Measurements from ENCODE around the gene KCNE3.

KCNE3 gene

GRCh38 chr11:74438681-74439080, 28.7 kb downstream of the KCNE3 start:
- H3K79me2 ChIP-seq (ENCODE audit: insufficient read depth, low read length): no peaks in the 10 kb centered on the region
- DNase-seq (no peak), ATAC-seq (ENCODE audit: insufficient read depth, low read depth) (no peak)
- H3K4me2 ChIP-seq (ENCODE audit: insufficient read depth, low read length): no peak overlapping the region
- H3K27ac ChIP-seq (ENCODE audit: low read length): no peak overlapping the region
- H3K4me3 ChIP-seq (ENCODE audit: low read depth in 1 of 2, low read length in 2 of 2): no peak overlapping the region
- H3K36me3 ChIP-seq (ENCODE audit: insufficient read depth, low read length): no peaks in the 10 kb centered on the region
- TF ChIP-seq, protein P1, sequence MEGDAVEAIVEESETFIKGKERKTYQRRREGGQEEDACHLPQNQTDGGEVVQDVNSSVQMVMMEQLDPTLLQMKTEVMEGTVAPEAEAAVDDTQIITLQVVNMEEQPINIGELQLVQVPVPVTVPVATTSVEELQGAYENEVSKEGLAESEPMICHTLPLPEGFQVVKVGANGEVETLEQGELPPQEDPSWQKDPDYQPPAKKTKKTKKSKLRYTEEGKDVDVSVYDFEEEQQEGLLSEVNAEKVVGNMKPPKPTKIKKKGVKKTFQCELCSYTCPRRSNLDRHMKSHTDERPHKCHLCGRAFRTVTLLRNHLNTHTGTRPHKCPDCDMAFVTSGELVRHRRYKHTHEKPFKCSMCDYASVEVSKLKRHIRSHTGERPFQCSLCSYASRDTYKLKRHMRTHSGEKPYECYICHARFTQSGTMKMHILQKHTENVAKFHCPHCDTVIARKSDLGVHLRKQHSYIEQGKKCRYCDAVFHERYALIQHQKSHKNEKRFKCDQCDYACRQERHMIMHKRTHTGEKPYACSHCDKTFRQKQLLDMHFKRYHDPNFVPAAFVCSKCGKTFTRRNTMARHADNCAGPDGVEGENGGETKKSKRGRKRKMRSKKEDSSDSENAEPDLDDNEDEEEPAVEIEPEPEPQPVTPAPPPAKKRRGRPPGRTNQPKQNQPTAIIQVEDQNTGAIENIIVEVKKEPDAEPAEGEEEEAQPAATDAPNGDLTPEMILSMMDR (IDR thresholded peaks at IDR 0.05; ENCODE audit: borderline replicate concordance, extremely low read depth, low read length, poor library complexity, severe bottlenecking): no peak
- no peak for TF ChIP-seq EZH2 (IDR thresholded peaks at IDR 0.05; ENCODE audit: borderline replicate concordance, low read depth, low read length, severe bottlenecking)
- no peak overlapping the region for H2AFZ ChIP-seq (ENCODE audit: low read depth, low read length)
- peaks cover 5% of the 10 kb centered on the region for H3K27me3 ChIP-seq (ENCODE audit: insufficient read depth, low read length, poor library complexity)
- no peaks in the 10 kb centered on the region for H4K20me1 ChIP-seq (ENCODE audit: insufficient read depth, low read length)
- H3K4me1 ChIP-seq (ENCODE audit: insufficient read depth, low read length): no peaks in the 10 kb centered on the region
- no peak overlapping the region for H3K9ac ChIP-seq (ENCODE audit: low read depth, low read length)
- H3K9me3 ChIP-seq (ENCODE audit: insufficient read depth, low read length, severe bottlenecking): no peaks in the 10 kb centered on the region

DNA sequence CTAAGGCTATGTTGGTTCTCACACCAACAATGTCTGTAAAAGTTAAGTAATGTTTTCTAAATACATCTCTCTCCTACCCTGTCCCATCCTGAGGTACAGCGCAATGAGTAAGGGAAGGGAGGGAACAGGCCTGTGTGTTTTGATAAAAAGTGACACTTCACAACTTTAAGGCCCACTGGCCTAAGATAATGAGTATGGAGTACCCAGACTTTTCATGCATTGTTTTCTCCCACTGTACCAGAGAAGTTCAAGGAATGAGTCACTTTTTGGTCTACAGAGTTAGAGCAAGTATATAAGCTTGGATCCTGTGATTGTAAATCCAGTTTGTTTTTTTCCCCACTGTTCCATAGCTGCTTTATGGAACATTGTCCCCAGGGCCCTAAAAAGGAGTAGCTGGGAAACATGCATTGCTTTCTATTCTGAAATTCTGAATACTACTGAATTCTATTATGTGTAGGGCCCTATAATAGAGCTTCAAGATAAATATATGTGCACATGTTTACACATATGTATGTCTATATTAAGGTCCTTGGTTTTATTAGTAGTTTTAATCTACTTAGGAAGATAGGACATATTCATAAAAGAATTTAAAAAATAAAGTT, 29.8 kb downstream of the KCNE3 start:
- Histone ChIP-seq H3K4me1 (ENCODE audit: insufficient read depth, low read length) (no peaks in the 10 kb centered on the region), H3K4me3 (ENCODE audit: low read depth in 1 of 2, low read length in 2 of 2) (no peak overlapping the region), H2AFZ (ENCODE audit: low read depth, low read length) (no peak overlapping the region), H3K9me3 (ENCODE audit: insufficient read depth, low read length, severe bottlenecking) (no peaks in the 10 kb centered on the region), H3K79me2 (ENCODE audit: insufficient read depth, low read length) (no peaks in the 10 kb centered on the region), H3K27ac (ENCODE audit: low read length) (no peak overlapping the region), H4K20me1 (ENCODE audit: insufficient read depth, low read length) (no peaks in the 10 kb centered on the region), H3K27me3 (ENCODE audit: insufficient read depth, low read length, poor library complexity) (no peaks in the 10 kb centered on the region), H3K4me2 (ENCODE audit: insufficient read depth, low read length) (no peak overlapping the region), H3K36me3 (ENCODE audit: insufficient read depth, low read length) (no peaks in the 10 kb centered on the region), H3K9ac (ENCODE audit: low read depth, low read length) (no peak overlapping the region)
- TF ChIP-seq EZH2 (IDR thresholded peaks at IDR 0.05; ENCODE audit: borderline replicate concordance, low read depth, low read length, severe bottlenecking): no peak
- TF ChIP-seq, protein P1 (IDR thresholded peaks at IDR 0.05; ENCODE audit: borderline replicate concordance, extremely low read depth, low read length, poor library complexity, severe bottlenecking): no peak
- DNase-seq (no peak), ATAC-seq (ENCODE audit: insufficient read depth, low read depth) (no peak)

DNA sequence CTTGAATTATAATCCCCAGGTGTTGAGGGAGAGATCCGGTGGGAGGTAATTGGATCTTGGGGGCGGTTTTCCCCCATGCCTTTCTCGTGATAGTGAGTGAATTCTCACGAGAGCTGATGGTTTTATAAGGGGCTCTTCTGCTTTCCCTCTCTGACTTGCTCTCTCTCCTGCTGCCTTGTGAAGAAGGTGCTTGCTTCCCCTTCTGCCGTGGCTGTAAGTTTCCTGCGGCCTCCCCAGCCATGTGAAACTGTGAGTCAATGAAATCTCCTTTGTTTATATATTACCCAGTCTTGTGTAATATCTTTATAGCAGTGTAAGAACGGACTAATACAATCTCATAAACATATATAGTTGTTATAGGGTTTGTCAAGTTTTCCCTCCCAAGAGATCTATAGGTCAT, 32.8 kb downstream of the KCNE3 start:
- Histone ChIP-seq H3K36me3 (ENCODE audit: insufficient read depth, low read length) (no peaks in the 10 kb centered on the region), H3K79me2 (ENCODE audit: insufficient read depth, low read length) (no peaks in the 10 kb centered on the region), H3K9ac (ENCODE audit: low read depth, low read length) (no peak overlapping the region), H3K9me3 (ENCODE audit: insufficient read depth, low read length, severe bottlenecking) (no peaks in the 10 kb centered on the region), H3K4me2 (ENCODE audit: insufficient read depth, low read length) (no peak overlapping the region), H4K20me1 (ENCODE audit: insufficient read depth, low read length) (no peaks in the 10 kb centered on the region), H2AFZ (ENCODE audit: low read depth, low read length) (no peak overlapping the region), H3K4me1 (ENCODE audit: insufficient read depth, low read length) (no peaks in the 10 kb centered on the region), H3K4me3 (ENCODE audit: low read depth in 1 of 2, low read length in 2 of 2) (no peak overlapping the region), H3K27me3 (ENCODE audit: insufficient read depth, low read length, poor library complexity) (no peaks in the 10 kb centered on the region), H3K27ac (ENCODE audit: low read length) (no peak overlapping the region)
- TF ChIP-seq, protein P1 (IDR thresholded peaks at IDR 0.05; ENCODE audit: borderline replicate concordance, extremely low read depth, low read length, poor library complexity, severe bottlenecking): no peak
- TF ChIP-seq EZH2 (IDR thresholded peaks at IDR 0.05; ENCODE audit: borderline replicate concordance, low read depth, low read length, severe bottlenecking): no peak
- no peak for ATAC-seq (ENCODE audit: insufficient read depth, low read depth)
- no peak for DNase-seq
